Fibroblast of lung (primary cell): Measurements from ENCODE around the gene TPP2.

Source experiments
- EZH2 ChIP-seq: IDR thresholded peaks from 2 replicates; pipeline ENCODE4 v1.5.1; 2012; ENCODE audit warnings: low read length, control low read depth, mild to moderate bottlenecking; ENCODE audit errors: missing control alignments
- TF ChIP-seq, protein P1 (sequence below), 2 donors: IDR thresholded peaks in 1 of 2; conservative IDR thresholded peaks in 1 of 2; 1 replicate in 1 of 2; 2 replicates in 1 of 2; pipeline ENCODE4 v1.5.1; 2011 to 2012; ENCODE audit warnings: low read length in 2 of 2, control low read depth in 1 of 2, inconsistent platforms in 1 of 2, low read depth in 1 of 2, mild to moderate bottlenecking in 1 of 2

DNA sequence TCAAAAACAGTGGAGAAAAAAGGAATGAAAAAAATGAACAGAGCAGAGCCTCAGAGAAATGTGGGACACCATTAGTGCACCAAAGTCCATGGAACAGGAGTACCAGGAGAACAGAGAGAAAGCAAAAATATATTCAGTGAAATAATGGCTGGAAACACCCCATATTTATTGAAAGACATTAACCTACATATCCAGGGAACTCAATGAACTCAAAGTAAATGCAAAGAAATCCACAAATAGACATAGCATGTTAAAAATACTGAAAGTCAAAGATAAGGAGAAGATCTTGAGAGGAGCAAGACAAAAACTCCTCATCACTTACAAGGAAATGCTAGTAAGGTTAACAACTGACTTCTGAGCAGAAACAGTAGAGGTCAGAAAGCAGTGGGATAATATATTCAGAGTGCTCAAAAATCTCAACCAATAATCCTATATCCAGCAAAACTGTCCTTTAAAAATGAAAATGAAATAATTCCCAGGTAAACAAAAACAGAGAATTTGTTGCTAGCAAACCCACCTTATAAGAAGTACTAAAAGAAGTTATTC, 62.5 kb downstream of the TPP2 start:
- TF ChIP-seq, protein P1, sequence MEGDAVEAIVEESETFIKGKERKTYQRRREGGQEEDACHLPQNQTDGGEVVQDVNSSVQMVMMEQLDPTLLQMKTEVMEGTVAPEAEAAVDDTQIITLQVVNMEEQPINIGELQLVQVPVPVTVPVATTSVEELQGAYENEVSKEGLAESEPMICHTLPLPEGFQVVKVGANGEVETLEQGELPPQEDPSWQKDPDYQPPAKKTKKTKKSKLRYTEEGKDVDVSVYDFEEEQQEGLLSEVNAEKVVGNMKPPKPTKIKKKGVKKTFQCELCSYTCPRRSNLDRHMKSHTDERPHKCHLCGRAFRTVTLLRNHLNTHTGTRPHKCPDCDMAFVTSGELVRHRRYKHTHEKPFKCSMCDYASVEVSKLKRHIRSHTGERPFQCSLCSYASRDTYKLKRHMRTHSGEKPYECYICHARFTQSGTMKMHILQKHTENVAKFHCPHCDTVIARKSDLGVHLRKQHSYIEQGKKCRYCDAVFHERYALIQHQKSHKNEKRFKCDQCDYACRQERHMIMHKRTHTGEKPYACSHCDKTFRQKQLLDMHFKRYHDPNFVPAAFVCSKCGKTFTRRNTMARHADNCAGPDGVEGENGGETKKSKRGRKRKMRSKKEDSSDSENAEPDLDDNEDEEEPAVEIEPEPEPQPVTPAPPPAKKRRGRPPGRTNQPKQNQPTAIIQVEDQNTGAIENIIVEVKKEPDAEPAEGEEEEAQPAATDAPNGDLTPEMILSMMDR (conservative IDR thresholded peaks at IDR 0.05 in 1 of 2, IDR thresholded peaks at IDR 0.05 in 1 of 2; ENCODE audit: low read depth in 1 of 2, low read length in 2 of 2) = no peak
- no peak for TF ChIP-seq EZH2
